ENCODE results near the gene UGDH. TPM values are rescaled to one million over a fixed set of nuclear protein-coding genes. Genes with fewer than 3 reads are reported as not detected.

Gene UGDH
- total RNA-seq, 1 donor from 2014 or later, result 128 TPM

- H3K27ac Mint-ChIP-seq, result peak overlapping the region; percentile 98
- no peak for TF ChIP-seq CTCF (conservative IDR thresholded peaks at IDR 0.05)
- peaks cover 13% of the 10 kb centered on the region for H3K9me3 Mint-ChIP-seq
- no peaks in the 10 kb centered on the region for H3K27me3 Mint-ChIP-seq
- H3K4me1 Mint-ChIP-seq (ENCODE audit: unreplicated experiment), result peaks cover 20% of the 10 kb centered on the region
- DNase-seq (ENCODE audit: extremely low spot score, unreplicated experiment), result no peak
- peaks cover 39% of the 10 kb centered on the region for H3K36me3 Mint-ChIP-seq
- H3K4me3 Mint-ChIP-seq, result peak overlapping the region; percentile 100
Measured at GRCh38 chr4:39528061-39528465, 824 bp upstream of the UGDH start.

- H3K9me3 Mint-ChIP-seq, result peaks cover 6% of the 10 kb centered on the region
- H3K27me3 Mint-ChIP-seq, result no peaks in the 10 kb centered on the region
- no peak for DNase-seq (ENCODE audit: extremely low spot score, unreplicated experiment)
- peaks cover 28% of the 10 kb centered on the region for H3K4me1 Mint-ChIP-seq (ENCODE audit: unreplicated experiment)
- H3K4me3 Mint-ChIP-seq, result peak overlapping the region; percentile 100
- peak overlapping the region; percentile 98 for H3K27ac Mint-ChIP-seq
- no peak for TF ChIP-seq CTCF (conservative IDR thresholded peaks at IDR 0.05)
- H3K36me3 Mint-ChIP-seq, result peaks cover 27% of the 10 kb centered on the region
Measured at GRCh38 chr4:39526765-39527295, 409 bp downstream of the UGDH start.

- Mint-ChIP-seq H3K27ac (peak overlapping the region; percentile 98), H3K4me3 (peak overlapping the region; percentile 100), H3K4me1 (ENCODE audit: unreplicated experiment) (peaks cover 36% of the 10 kb centered on the region), H3K9me3 (peaks cover 4% of the 10 kb centered on the region), H3K27me3 (no peaks in the 10 kb centered on the region), H3K36me3 (peaks cover 21% of the 10 kb centered on the region)
- DNase-seq (ENCODE audit: extremely low spot score, unreplicated experiment), result no peak
- TF ChIP-seq CTCF (conservative IDR thresholded peaks at IDR 0.05), result no peak
Measured at GRCh38 chr4:39525822-39526690, 1.2 kb downstream of the UGDH start.

- Mint-ChIP-seq H3K4me1 (ENCODE audit: unreplicated experiment) (peaks cover 36% of the 10 kb centered on the region), H3K27ac (peak overlapping the region; percentile 73), H3K36me3 (peaks cover 12% of the 10 kb centered on the region), H3K27me3 (no peaks in the 10 kb centered on the region), H3K9me3 (no peaks in the 10 kb centered on the region), H3K4me3 (peak overlapping the region; percentile 73)
- DNase-seq (ENCODE audit: extremely low spot score, unreplicated experiment), result no peak
- TF ChIP-seq CTCF (conservative IDR thresholded peaks at IDR 0.05), result no peak
Measured at GRCh38 chr4:39524161-39524957, 2.9 kb downstream of the UGDH start.

GRCh38 chr4:39522068-39522467, 5.2 kb downstream of the UGDH start:
- DNase-seq (ENCODE audit: extremely low spot score, unreplicated experiment), result no peak
- peak overlapping the region; percentile 24 for H3K27ac Mint-ChIP-seq
- H3K9me3 Mint-ChIP-seq, result no peaks in the 10 kb centered on the region
- H3K4me1 Mint-ChIP-seq (ENCODE audit: unreplicated experiment), result peaks cover 31% of the 10 kb centered on the region
- TF ChIP-seq CTCF (conservative IDR thresholded peaks at IDR 0.05), result no peak
- peaks cover 7% of the 10 kb centered on the region for H3K36me3 Mint-ChIP-seq
- peak overlapping the region; percentile 26 for H3K4me3 Mint-ChIP-seq
- H3K27me3 Mint-ChIP-seq, result no peaks in the 10 kb centered on the region

Data from type B pancreatic cell (in vitro differentiated cells).